NCI-H69 (cell line): ENCODE results near the gene AGT.
A peak's percentile ranks its signal among the peaks of the same experiment; 100 is the strongest.

Experiments
- DNase-seq: peaks from one replicate; lab custom pipeline; 2025; lab: John Stamatoyannopoulos, UW

AGT gene

GRCh38 chr1:230713915-230714764, at the start of gene AGT:
Gene AGT (minus strand): TSS chr1:230714122. CDS start chr1:230710823, 3,299 bp downstream.
- DNase-seq = no peak

- DNase-seq = no peak
Observed at GRCh38 chr1:230761443-230762167, 47.7 kb upstream of the AGT start.

- peak; percentile 61 for DNase-seq
Observed at GRCh38 chr1:230760360-230760827, 46.5 kb upstream of the AGT start.

GRCh38 chr1:230759369-230760065, 45.6 kb upstream of the AGT start:
- DNase-seq = peak; percentile 59

- peak; percentile 84 for DNase-seq
Observed at GRCh38 chr1:230758709-230759368, 44.9 kb upstream of the AGT start.

GRCh38 chr1:230757856-230758708, 44.2 kb upstream of the AGT start:
- no peak for DNase-seq

- DNase-seq = no peak
Observed at GRCh38 chr1:230754796-230755195, 40.9 kb upstream of the AGT start.

- DNase-seq = peak; percentile 96
Observed at GRCh38 chr1:230753586-230754251, 39.8 kb upstream of the AGT start.

GRCh38 chr1:230753191-230753585, 39.3 kb upstream of the AGT start:
- peak; percentile 60 for DNase-seq

GRCh38 chr1:230752407-230752806, 38.5 kb upstream of the AGT start:
- peak; percentile 96 for DNase-seq

- peak; percentile 52 for DNase-seq
Observed at GRCh38 chr1:230750986-230751625, 37.2 kb upstream of the AGT start.

- DNase-seq = peak; percentile 61
Observed at GRCh38 chr1:230750576-230750975, 36.7 kb upstream of the AGT start.

- DNase-seq = peak; percentile 28
Observed at GRCh38 chr1:230749635-230750034, 35.7 kb upstream of the AGT start.

- no peak for DNase-seq
Observed at GRCh38 chr1:230749150-230749549, 35.2 kb upstream of the AGT start.

GRCh38 chr1:230747890-230748800, 34.2 kb upstream of the AGT start:
- DNase-seq = peak; percentile 58

- peak; percentile 59 for DNase-seq
Observed at GRCh38 chr1:230747127-230747730, 33.3 kb upstream of the AGT start, which contains the start of gene CAPN9. Gene CAPN9 (plus strand): TSS chr1:230747388. CDS start chr1:230747497, 109 bp downstream.

- DNase-seq = peak; percentile 66
Observed at GRCh38 chr1:230746617-230747016, 32.7 kb upstream of the AGT start.

GRCh38 chr1:230745071-230745470, 31.1 kb upstream of the AGT start:
- peak; percentile 93 for DNase-seq
